Activated CD4-positive, alpha-beta T cell treated with anti-CD3 and anti-CD28 coated beads, Interleukin-2, amount 10 ng/mL, durations not matched to agents 24 days and 14 days (primary cell): Measurements from ENCODE around the gene CABP7. TPM values are rescaled to one million over a fixed set of nuclear protein-coding genes. Genes with fewer than 3 reads are reported as not detected.

ENCODE experiments used
- DNase-seq: peaks from one replicate; pipeline ENCODE4 v3.0.0; 2022
- H3K27ac Mint-ChIP-seq: one replicate; pipeline ENCODE4 v1.8.0; 2022; ENCODE audit warnings: mild to moderate bottlenecking, mixed read lengths
- H3K27me3 Mint-ChIP-seq: one replicate; pipeline ENCODE4 v1.8.0; 2022; ENCODE audit warnings: mixed read lengths
- H3K36me3 Mint-ChIP-seq: one replicate; pipeline ENCODE4 v1.8.0; 2022; ENCODE audit warnings: low read depth, mild to moderate bottlenecking, mixed read lengths
- H3K4me1 Mint-ChIP-seq: one replicate; pipeline ENCODE4 v1.8.0; 2021; ENCODE audit warnings: mixed read lengths
- H3K4me3 Mint-ChIP-seq: one replicate; pipeline ENCODE4 v1.8.0; 2022; ENCODE audit warnings: mild to moderate bottlenecking, moderate library complexity, mixed read lengths
- H3K9me3 Mint-ChIP-seq: one replicate; pipeline ENCODE4 v1.8.0; 2021; ENCODE audit warnings: mixed read lengths
- intact Hi-C: fragments of 100-400 bp; cut with micrococcal nuclease; formaldehyde crosslinking; loops from one replicate; pipeline ENCODE4 v1.15.1; 2023
- total RNA-seq: library from RNA; stranded (reverse); gene quantifications from 2 replicates; pipeline ENCODE4 v1.2.3, GENCODE V29; 2022

The CABP7 gene
- total RNA-seq, 1 donor from 2014 or later: not detected

DNA sequence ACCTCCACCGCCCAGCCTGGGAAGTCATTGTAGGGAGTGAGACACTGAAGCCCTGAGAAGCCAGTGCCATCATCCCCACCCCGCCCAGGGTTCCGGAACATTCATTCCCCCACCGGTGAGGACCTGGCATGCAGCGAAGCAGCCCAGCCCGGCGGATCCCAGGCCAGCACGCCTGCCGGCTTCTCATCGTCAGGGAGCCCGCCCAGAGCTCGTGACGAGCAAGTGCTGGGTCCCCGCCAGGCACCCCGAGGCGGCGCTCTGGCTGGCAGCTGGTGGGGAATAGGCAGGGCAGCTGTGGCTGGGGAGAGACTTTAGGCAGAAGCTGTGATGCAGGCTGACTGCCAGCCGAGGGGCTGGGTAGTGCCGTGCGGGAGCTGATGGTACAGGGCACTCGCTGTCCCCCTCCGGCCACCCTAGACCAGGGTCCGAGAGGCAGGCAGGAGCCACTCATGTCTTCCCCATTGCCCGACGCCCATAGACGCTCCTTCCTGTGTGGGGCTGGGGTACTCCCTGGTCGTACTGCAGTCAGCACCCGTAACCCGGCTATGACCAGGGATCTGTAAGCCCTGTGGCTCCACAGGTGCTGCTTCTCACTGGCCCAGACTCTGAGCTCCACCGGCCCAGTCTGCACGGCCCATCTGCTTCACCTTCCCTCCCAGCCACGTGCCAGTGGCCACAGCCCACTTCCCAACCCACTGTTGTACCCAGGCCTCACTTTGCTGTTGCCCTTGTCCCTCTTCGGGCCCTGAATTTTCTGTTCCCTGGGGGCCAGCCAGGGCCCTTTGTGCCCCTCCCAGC is 24.5 kb upstream of the CABP7 start:
- no peaks in the 10 kb centered on the region for H3K27me3 Mint-ChIP-seq
- no peak for DNase-seq
- H3K27ac Mint-ChIP-seq: no peak overlapping the region
- no peak overlapping the region for H3K4me3 Mint-ChIP-seq
- H3K9me3 Mint-ChIP-seq: no peaks in the 10 kb centered on the region
- peaks cover 16% of the 10 kb centered on the region for H3K36me3 Mint-ChIP-seq
- H3K4me1 Mint-ChIP-seq: peaks cover under 1% of the 10 kb centered on the region
- intact Hi-C loops: no loop called here

DNA sequence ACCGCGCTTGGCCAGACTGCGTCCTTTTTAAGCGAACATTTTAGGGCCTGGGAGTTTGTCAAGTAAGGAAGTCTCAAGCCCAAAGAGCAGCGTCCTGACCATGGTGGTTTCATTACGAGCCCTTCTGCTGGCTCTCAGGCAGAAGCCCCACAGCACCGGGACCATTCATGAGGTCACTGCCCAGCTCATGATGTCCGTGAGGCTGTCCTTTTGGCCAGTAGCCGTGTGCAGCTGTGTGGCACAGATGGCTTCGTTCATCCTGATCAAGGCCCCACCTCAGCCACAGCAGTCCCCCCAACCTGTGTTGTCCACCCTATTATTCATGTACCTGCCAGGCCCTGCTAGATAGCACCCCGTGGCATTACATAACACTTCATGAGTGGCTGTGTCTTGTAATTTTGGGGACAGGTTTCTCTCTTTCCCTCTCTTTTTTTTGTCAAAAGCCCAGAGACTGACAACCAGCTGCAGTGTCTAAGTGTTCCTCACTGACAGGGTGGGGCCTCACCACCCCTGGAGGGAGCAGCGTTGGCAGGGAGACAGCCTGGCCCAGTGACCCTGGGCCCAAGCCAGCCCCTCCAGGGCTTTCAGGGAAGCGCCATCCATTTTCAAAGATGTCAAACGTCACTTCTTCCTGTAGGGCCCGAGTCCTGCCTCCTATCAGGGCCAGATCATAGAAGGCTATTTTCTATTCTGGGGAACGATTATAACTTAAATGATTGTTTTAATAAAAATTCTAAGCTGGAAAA is 21.8 kb upstream of the CABP7 start:
- Mint-ChIP-seq H3K4me1 (peaks cover 11% of the 10 kb centered on the region), H3K27me3 (no peaks in the 10 kb centered on the region), H3K9me3 (no peaks in the 10 kb centered on the region), H3K27ac (no peak overlapping the region), H3K4me3 (no peak overlapping the region), H3K36me3 (peaks cover 10% of the 10 kb centered on the region)
- no peak for DNase-seq
- intact Hi-C loops: no loop called here

DNA sequence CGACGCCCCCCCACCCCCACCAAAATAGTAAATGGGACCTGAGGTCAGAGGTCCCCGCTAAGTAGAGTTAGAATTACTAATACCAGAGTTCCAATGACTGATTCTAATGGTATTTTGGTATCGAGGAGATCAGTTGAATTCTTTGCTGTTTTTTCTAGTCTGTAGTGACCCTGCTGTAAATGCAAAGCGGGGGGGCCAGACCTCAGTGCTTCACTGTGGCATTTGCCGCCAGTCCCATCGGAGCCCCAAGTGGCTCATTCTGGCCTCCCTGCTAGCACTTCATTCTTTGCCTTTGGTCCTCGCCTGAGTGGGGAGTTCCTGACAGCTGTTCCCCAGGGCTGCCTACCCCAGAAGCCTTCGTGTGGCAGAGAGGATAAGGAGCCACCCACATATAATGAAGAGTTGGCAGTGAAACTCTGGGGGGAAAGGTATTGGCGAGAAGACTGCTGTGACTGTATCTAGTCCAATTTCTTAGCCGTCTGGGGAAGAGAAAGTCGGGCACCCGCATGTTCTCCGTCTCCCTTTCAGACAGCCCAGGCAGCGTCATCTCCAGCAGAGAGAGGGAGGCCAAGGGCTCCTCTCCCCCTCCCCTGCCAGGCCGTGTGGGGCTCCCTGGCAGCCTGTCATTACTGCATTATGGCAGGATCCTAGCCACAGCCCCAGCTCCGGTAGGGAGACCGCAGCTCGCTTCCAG is 19.4 kb upstream of the CABP7 start:
- DNase-seq: no peak
- H3K36me3 Mint-ChIP-seq: peaks cover 6% of the 10 kb centered on the region
- intact Hi-C loops: no loop called here
- H3K9me3 Mint-ChIP-seq: no peaks in the 10 kb centered on the region
- no peak overlapping the region for H3K4me3 Mint-ChIP-seq
- H3K4me1 Mint-ChIP-seq: peaks cover 11% of the 10 kb centered on the region
- H3K27ac Mint-ChIP-seq: no peak overlapping the region
- peaks cover 2% of the 10 kb centered on the region for H3K27me3 Mint-ChIP-seq

DNA sequence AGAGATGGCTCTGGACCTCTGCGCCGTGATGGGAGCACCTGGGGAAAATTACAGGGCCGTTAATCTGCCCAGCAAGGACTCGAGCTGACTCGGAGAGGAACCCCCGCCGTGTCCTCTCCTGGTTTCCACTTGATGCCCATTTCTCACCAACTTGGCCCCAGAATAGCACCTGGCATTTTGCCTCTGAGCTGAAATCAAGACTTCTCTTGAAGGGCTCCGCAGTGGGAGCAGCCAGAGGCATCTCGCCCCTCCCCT is 19.0 kb upstream of the CABP7 start:
- H3K27me3 Mint-ChIP-seq: peaks cover 2% of the 10 kb centered on the region
- no peak overlapping the region for H3K4me3 Mint-ChIP-seq
- no peak for DNase-seq
- H3K9me3 Mint-ChIP-seq: no peaks in the 10 kb centered on the region
- intact Hi-C loops: no loop called here
- peak overlapping the region; percentile 34 for H3K27ac Mint-ChIP-seq
- peaks cover 11% of the 10 kb centered on the region for H3K4me1 Mint-ChIP-seq
- peaks cover 2% of the 10 kb centered on the region for H3K36me3 Mint-ChIP-seq

DNA sequence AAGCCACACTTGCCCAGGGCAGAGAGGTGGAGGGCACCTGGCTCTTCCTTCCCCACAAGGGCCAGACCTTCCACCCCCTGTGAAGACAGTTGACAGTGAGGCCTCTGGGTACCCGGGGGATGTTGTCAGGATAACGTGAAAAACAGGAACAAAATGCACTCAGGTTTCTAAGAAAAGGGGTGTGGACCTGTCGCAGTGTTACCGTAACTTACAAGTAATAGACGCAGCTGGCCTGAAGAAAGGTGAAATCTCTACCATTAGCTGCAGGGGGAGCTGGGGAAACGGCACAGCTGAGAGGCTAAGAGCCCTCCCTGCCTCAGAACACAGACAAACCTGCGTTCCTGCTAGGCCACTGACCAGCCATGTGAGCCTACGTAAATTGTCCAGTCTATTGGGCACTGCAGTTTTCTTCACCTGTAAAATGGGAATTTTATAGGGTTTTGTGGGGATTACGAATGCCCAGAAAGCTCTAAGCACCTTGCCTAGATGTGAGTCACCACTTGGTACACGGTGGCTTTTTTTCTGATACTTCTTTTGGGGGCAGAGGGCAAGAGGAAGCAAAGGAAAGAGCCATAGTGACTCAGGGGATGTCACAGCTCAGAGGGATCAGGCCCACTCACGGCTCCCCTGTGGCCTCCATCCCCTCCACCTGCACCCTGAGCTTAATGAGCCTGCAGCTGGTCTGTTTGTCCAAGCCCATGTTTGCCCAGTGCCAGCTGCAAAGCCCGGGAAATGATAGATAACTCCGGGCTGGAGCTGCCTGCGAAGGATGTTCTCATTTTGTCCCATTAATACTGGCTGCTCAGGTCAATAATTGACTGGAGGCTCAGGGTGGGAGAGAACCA is 18.4 kb upstream of the CABP7 start:
- peak; percentile 81 for DNase-seq

DNA sequence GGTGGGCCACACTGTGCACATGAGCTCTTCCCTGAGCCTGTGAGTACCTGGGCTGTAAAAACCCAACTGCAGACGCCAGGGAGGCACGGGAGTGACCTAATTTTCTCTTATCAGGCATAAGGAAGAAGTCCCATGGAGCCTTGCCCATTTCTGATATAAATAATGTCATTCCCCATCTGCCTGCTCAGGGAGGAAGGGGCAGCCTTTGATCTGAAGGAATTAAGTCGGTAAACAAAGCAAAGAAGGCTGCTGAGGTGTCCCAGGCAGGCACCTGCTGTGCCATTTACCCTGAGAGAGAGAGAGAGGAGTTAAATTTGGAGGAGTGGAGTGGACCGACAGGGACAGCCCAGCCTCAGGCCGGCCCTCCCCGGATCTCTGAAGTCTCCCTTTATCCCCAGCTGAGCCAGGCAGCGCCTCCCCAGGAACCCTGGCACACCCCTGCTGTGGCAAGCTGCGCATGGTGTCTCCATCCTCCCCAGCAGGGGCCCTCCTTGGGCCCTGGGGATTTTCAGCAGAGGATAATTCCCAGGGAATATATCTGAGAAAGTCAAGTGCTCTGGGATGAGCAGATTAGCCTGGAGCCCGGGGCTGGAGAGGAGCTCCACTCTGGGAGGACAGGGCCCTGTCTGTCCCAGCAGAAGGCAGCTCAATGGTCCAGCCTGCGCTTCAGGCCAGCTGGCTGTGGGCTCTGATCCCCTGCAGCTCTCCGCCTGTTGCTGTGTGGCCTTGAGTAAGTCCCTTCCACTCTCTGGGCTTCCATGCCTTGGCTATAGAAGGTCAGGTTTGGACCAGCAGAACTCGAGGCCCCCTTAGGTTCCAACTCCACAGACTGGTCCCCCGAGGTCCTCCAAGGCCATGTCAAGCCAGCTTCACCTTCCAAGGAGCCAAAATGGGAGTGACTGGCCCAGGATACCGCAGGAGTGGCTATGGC is 17.5 kb upstream of the CABP7 start:
- Mint-ChIP-seq H3K27me3 (peaks cover 2% of the 10 kb centered on the region), H3K27ac (no peak overlapping the region), H3K4me1 (peaks cover 11% of the 10 kb centered on the region), H3K36me3 (peaks cover under 1% of the 10 kb centered on the region), H3K9me3 (no peaks in the 10 kb centered on the region), H3K4me3 (no peak overlapping the region)
- DNase-seq: no peak
- intact Hi-C loops: no loop called here

More for the DNA sequence above, 18.4 kb upstream of the CABP7 start:
- peak overlapping the region; percentile 34 for H3K27ac Mint-ChIP-seq
- peaks cover 2% of the 10 kb centered on the region for H3K27me3 Mint-ChIP-seq
- peaks cover 11% of the 10 kb centered on the region for H3K4me1 Mint-ChIP-seq
- no peaks in the 10 kb centered on the region for H3K9me3 Mint-ChIP-seq
- intact Hi-C loops: no loop called here
- peaks cover 2% of the 10 kb centered on the region for H3K36me3 Mint-ChIP-seq
- H3K4me3 Mint-ChIP-seq: no peak overlapping the region

DNA sequence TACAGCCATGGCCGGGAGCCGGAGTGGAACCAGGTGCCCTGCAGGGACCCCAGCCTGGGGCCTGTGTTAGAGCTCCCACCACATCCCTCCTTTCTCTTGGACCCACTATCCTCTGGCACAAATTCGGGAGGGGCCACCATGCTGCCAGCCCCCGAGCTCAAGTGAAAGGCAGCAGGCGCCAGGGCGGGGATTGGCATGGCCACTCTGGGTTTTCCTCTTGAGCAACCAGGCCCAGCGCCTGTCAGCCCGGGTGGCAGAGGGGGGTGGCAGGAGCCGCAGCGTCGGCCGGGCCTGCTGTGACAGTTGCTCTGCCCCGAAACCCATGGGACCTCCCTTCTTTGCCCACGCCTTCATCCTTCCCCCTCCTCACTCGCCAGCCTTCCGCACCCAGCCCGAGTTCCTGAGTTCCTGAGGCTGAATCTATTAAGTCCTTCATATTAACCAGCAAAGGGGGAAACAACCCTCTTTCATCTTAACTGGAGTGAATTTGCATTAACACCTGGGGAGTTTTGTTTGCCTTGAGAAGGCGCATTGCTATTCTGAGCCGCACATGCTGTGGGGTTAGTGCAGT is 16.8 kb upstream of the CABP7 start:
- no peak overlapping the region for H3K4me3 Mint-ChIP-seq
- intact Hi-C loops: no loop called here
- no peaks in the 10 kb centered on the region for H3K36me3 Mint-ChIP-seq
- H3K27me3 Mint-ChIP-seq: peaks cover 4% of the 10 kb centered on the region
- no peak overlapping the region for H3K27ac Mint-ChIP-seq
- DNase-seq: no peak
- H3K9me3 Mint-ChIP-seq: no peaks in the 10 kb centered on the region
- H3K4me1 Mint-ChIP-seq: peaks cover 11% of the 10 kb centered on the region

DNA sequence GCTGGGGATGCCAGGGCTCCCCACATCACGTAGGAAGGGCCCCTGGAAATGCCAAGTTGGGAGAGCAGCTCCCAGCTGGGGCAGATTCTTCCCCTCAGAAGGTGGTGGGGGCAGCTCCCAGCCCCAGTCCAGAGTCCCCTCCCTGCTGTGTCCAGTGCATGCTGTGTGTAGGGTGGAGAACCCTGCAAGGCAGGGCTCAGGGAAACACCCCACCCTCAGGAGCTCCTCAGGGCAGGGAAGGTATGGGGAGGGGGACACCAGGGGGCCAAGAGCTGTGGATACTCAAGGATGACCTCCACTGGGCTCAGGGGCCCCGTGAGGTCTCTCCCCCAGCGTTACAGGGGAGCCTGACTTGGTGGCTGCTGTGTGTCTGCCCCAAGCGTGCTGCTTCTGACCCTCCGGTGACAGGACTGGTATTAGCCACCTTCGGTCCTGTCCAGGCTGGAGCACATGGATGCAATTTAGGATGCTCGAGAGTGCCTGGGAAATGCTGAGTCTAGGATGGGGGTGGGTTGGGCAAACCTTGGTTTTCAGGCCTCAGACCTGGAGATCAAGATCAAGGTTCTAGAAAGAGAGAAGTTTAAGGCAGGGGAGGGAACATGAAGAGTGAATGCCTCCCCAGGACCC is 16.1 kb upstream of the CABP7 start:
- Mint-ChIP-seq H3K27ac (no peak overlapping the region), H3K27me3 (peaks cover 4% of the 10 kb centered on the region), H3K4me3 (no peak overlapping the region), H3K9me3 (no peaks in the 10 kb centered on the region), H3K4me1 (peaks cover 11% of the 10 kb centered on the region), H3K36me3 (no peaks in the 10 kb centered on the region)
- DNase-seq: no peak
- intact Hi-C loops: no loop called here

DNA sequence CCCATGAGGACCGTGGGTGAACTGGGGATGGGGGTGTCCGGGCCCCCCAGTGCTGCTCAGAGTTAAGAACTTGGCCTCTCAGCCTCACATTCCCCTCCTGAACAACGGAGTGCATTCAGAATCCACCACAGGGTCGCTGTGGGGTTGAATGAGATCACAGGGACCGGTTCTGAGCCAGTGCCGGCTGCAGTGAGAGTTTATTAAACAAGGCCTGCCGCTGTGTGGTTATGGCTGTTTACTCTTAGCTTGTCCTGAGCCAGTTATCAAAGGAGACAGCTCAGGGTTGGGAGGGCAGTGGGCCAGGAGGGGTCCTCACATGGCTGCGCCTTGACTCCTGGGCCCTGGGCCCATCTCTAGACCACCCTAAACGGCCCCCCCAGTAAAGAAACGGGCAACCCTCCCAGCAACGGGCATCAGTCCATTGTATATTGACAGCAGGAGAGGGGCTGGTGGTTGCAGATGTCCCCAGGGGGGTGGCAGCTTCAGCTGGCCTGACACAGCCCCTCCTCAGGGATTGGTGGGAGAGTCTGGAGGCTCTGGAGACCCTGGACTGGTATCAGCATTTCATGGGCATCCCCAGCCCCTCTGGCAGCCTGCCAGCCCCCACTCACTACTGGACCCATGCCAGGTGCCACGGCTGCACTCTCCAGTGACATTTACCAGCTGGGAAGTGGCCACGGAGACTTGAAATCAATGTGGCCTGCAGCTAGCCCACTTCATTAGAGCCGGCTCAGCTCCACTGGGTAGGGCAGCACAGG is 15.1 kb upstream of the CABP7 start:
- Mint-ChIP-seq H3K4me3 (no peak overlapping the region), H3K4me1 (peaks cover 11% of the 10 kb centered on the region), H3K27ac (no peak overlapping the region), H3K9me3 (no peaks in the 10 kb centered on the region), H3K27me3 (peaks cover 4% of the 10 kb centered on the region), H3K36me3 (no peaks in the 10 kb centered on the region)
- no peak for DNase-seq
- intact Hi-C loops: no loop called here

DNA sequence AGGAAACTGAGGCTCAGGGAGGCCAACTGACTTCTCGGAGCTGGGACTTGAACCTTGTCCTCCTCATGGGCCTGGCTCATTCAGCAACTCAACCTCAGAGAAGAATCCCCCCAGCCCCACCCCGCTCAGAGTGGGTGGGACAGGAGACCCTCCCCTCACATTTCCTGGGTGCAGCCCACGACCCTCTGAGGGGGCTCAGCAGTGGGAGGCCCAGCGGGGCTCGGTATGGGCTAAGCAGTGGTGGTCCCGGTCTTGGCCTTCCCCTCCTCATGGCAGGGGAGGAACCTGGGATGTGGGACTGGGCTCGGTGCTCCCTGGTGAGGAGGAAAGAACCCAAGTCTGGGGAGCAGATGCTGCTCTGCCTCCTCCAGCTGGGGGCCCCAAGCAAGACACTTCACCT is 14.2 kb upstream of the CABP7 start:
- H3K27ac Mint-ChIP-seq: no peak overlapping the region
- peaks cover 8% of the 10 kb centered on the region for H3K4me1 Mint-ChIP-seq
- H3K9me3 Mint-ChIP-seq: no peaks in the 10 kb centered on the region
- intact Hi-C loops: no loop called here
- no peak overlapping the region for H3K4me3 Mint-ChIP-seq
- DNase-seq: no peak
- H3K27me3 Mint-ChIP-seq: peaks cover 4% of the 10 kb centered on the region
- no peaks in the 10 kb centered on the region for H3K36me3 Mint-ChIP-seq

DNA sequence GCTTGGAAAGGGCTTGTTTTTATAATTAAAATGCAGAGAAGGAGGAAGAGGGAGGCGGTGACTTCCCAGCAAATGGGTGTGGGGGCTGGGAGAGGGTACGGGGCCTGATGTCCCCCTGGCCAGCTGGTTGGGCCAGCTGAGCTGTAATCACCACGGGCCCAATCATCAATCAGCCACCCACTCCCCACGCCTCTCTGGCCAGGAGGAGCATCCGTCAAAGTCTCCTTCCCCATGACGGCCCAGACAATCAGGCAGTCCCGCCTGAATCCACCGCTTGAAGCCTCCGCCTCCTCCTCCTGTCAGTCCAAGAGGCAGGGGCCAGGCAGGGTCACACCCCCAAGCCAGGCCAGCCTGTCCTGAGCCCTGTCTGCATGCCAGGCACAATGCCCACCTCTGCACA is 13.3 kb upstream of the CABP7 start:
- Mint-ChIP-seq H3K27ac (no peak overlapping the region), H3K27me3 (peaks cover 4% of the 10 kb centered on the region), H3K36me3 (no peaks in the 10 kb centered on the region), H3K9me3 (no peaks in the 10 kb centered on the region), H3K4me1 (no peaks in the 10 kb centered on the region), H3K4me3 (no peak overlapping the region)
- DNase-seq: no peak
- intact Hi-C loops: no loop called here

DNA sequence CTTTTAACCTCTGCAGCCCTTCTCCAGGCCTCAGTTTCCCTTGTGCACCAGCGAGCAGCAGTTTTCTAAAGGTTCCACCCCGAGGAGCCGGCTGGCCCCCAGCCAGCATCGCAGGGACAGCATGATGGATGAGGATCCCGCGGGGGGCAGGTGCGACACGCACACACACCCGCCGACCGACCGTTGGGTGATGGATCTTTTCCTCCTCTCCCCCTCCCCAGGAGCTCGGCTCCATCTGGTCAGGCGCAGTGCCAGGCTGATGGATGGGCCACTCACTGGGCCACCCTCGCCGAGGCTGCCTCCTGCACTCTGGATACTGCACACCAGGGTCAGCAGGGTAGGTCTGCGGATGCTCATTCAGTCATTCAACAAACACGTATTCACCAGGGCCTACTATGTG is 12.8 kb upstream of the CABP7 start:
- no peaks in the 10 kb centered on the region for H3K9me3 Mint-ChIP-seq
- H3K36me3 Mint-ChIP-seq: no peaks in the 10 kb centered on the region
- no peak for DNase-seq
- no peaks in the 10 kb centered on the region for H3K4me1 Mint-ChIP-seq
- H3K27me3 Mint-ChIP-seq: peaks cover 6% of the 10 kb centered on the region
- H3K27ac Mint-ChIP-seq: no peak overlapping the region
- no peak overlapping the region for H3K4me3 Mint-ChIP-seq
- intact Hi-C loops: no loop called here
